Endothelial cell of umbilical vein (primary cell): ENCODE measurements around the gene RNASET2.

ENCODE experiments used
- CTCF ChIP-seq, 2 donors: IDR thresholded peaks; 1 replicate in 1 of 2; 2 replicates in 1 of 2; pipeline ENCODE4 v1.5.1; 2011; ENCODE audit warnings: low read length in 2 of 2, mild to moderate bottlenecking in 2 of 2, moderate library complexity in 2 of 2, control low read depth in 1 of 2, inconsistent platforms in 1 of 2, low read depth in 1 of 2; ENCODE audit not compliant: insufficient read depth in 1 of 2; ENCODE audit errors: extremely low read depth in 1 of 2
- EZH2 ChIP-seq: IDR thresholded peaks from 2 replicates; pipeline ENCODE4 v1.6.1; 2012; ENCODE audit warnings: borderline replicate concordance, low read depth, mild to moderate bottlenecking, moderate library complexity, low read length, inconsistent platforms; ENCODE audit not compliant: severe bottlenecking
- FOS ChIP-seq: IDR thresholded peaks from 2 replicates; pipeline ENCODE4 v1.6.1; 2011; ENCODE audit warnings: mild to moderate bottlenecking, low read length, moderate library complexity, borderline replicate concordance; ENCODE audit not compliant: insufficient read depth
- GATA2 ChIP-seq: IDR thresholded peaks from 2 replicates; pipeline ENCODE4 v1.7.0; 2011; ENCODE audit warnings: low read depth, mild to moderate bottlenecking, moderate library complexity, mixed read lengths, low read length; ENCODE audit not compliant: insufficient read length, insufficient read depth
- JUN ChIP-seq: IDR thresholded peaks from 2 replicates; pipeline ENCODE4 v1.6.1; 2011; ENCODE audit warnings: borderline replicate concordance, low read depth; ENCODE audit not compliant: insufficient read length, insufficient read depth
- MAX ChIP-seq: IDR thresholded peaks from 2 replicates; pipeline ENCODE4 v1.6.1; 2011; ENCODE audit not compliant: insufficient read depth, insufficient read length
- MYC ChIP-seq: IDR thresholded peaks from one replicate; pipeline ENCODE4 v1.6.1; 2011; ENCODE audit warnings: mild to moderate bottlenecking, low read depth, low read length
- POLR2A ChIP-seq: IDR thresholded peaks from 2 replicates; pipeline ENCODE4 v1.6.1; 2012; ENCODE audit warnings: low read depth, mild to moderate bottlenecking, control low read depth, low read length
- POLR2AphosphoS5 ChIP-seq: IDR thresholded peaks from 2 replicates; pipeline ENCODE4 v1.6.1; 2012; ENCODE audit warnings: low read depth, mild to moderate bottlenecking, control low read depth, low read length, moderate library complexity; ENCODE audit not compliant: insufficient read depth

- TF ChIP-seq CTCF (IDR thresholded peaks at IDR 0.05; ENCODE audit: extremely low read depth in 1 of 2, insufficient read depth in 1 of 2, low read depth in 1 of 2, low read length in 2 of 2): no peak
- TF ChIP-seq MYC: no peak
- TF ChIP-seq EZH2: no peak
- TF ChIP-seq MAX: no peak
- TF ChIP-seq POLR2A: no peak
- TF ChIP-seq FOS: no peak
- TF ChIP-seq POLR2AphosphoS5: no peak
- TF ChIP-seq JUN: no peak
- no peak for TF ChIP-seq GATA2
Observed at GRCh38 chr6:166955121-166955864, 1.1 kb downstream of the RNASET2 start.
